HG03520 (cell line): ENCODE data around the gene FBRSL1.

ENCODE experiments used
- ATAC-seq: cut with Tn5 transposase; IDR thresholded peaks from one replicate; pipeline ENCODE4 v1.9.1; 2021; ENCODE audit warnings: mild to moderate bottlenecking, moderate library complexity; ENCODE audit not compliant: unreplicated experiment

FBRSL1 gene

DNA sequence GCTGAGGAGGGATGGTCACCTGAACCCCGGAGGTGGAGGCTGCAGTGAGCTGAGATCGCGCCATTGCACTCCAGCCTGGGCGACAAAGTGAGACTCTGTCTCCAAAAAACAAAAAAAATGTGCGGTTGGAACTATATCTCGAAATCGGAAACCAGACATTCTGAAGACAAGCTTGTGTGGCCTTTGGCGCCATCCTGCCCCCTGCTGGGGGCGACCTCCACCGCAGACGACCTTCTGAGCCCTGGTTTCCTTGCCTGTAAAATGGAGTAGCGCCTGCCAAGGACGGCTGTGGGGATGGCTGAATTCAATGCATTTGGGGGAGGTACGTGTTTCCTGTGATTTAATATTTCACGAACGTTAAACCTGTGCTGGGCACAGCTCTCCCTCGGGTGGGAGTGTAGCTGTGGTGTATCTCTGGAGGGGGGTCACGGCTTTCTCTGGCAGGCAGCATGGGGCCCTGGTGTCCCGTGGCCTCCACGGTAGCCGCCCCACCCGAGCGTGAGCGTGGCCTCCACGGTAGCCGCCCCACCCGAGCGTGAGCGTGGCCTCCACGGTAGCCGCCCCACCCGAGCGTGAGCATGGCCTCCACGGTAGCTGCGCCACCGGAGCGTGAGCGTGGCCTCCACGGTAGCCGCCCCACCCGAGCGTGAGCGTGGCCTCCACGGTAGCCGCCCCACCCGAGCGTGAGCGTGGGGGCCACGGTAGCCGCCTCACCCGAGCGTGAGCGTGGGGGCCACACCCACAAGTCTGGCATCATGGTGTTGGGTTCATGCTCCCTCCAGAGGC lies 65.1 kb downstream of the FBRSL1 start:
- no peak for ATAC-seq

DNA sequence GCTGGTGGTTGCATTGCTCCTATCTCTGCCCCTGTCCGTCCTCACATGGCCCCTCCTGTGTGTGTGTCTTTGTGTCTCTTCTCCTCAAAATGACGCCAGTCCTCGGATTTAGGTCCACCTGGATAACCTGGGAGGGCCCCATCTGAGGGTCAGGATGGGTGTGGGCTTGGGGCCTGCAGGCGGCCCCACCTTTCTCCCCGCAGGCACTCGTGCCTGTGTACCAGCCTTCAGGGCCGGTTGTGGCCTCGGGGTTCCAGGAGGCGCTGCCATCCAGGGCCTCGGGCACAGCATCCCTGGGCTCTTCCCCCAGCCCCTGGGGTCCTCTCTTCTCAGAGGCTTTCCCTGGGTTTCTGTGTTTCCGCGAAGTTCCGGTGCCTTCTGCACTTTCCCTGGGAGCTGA lies 65.7 kb downstream of the FBRSL1 start:
- ATAC-seq, result no peak

DNA sequence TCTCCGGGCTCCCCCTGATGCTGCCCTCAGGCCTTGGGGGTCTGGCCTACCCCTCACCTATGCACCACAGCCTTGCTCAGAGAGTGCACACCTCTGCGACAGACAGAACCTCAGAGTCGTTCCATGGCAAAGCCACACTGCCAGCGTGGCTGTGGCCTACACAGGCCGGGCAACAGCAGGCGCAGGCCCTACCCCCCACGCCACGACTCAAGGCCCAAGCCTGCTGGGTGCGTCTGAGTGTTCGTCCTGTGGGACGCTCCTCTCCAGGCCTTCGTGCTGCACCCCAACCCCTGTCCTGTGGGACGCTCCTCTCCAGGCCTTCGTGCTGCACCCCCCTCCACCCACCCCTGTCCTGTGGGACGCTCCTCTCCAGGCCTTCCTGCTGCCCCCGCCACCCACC lies 66.3 kb downstream of the FBRSL1 start:
- no peak for ATAC-seq

DNA sequence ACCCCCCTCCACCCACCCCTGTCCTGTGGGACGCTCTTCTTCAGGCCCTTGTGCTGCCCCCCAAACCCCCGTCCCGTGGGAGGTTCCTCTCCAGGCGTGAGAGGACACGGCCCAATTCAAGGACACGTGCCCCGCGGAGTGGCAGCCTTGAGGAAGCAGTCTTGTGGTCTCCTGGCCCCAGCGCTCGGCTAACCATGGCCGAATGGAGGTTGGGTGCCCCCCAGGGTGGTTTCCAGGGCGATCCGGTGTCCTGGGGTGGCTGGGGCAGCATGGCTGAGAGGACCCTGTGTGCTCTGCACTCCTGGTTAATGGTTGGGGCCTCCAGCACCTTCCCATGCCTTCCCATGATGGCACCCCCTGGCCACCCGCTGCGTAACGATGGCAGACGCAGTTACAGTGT lies 66.8 kb downstream of the FBRSL1 start:
- ATAC-seq, result no peak

DNA sequence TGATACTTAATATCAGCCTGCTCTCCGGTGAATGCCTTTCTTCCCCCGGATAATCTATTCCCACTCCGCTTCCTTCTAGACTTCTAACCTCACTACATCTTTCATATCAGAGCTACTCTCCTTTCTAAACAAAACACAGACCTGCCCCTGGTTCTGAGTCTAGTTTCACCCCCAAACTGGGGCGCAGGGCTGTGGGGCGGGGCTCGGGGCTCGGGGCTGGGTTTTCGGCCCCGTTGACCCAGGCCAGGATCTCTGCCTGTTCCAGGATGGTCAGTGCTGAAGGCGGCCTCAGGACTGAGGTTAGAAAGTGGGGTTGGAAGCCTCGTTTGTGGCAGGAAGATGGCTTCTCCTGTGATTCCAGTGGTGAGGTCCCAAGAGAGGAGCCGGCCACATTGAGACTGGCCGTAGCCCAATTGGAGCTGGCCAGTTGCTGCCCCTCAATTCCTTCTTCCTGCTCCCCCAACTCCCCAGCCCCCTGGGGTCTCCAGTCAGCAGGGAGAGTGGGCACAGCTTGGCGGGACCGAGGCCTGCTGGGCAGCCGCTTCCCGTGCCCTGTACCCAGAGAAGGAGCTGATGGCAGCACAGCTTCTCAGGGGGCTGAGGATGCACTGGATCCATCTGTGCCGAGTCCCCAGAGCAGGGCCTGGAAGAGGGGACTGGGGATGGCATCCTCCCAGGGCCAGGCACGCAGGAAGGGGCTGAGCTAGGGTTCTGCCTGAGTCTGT lies 67.5 kb downstream of the FBRSL1 start:
- ATAC-seq, result no peak

DNA sequence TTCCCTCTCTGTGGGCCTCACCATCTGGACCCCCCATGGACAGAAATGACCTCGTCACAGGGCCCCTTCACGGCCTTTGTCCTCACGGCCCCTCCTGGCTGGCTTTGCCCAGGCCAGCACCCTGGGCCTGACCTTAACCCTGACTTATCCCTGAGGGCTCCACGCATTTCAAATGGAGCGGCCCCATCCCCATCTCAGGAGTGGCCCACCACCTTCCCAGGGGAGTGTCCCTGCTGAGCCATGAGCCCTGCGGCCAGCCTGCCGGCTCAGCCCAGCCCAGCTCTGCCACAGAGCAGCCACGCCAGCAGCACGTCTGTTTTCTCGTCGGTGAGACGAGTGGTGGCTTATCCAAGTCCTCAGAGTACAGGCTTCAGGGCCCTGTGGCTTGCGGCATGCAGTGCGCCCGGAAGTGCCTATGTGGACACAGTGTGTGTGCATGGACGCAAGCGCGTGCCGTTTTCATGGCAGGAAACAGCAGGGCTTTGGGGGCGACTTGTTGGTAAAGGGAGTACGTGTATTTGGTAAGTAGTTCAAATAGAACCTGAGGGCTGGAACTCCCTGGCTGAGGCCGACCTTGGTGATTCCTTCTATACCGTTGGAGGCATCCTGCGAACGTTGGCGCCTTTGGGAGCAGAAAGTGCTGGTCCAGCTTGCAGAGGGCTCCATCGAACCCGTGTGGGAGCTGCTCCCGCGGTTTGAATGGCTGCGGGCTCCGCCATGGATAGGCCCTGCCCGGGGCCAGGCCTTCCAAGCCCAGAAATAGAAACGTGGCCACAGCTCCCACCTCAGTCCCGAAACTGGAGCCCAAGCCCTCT lies 68.3 kb downstream of the FBRSL1 start:
- no peak for ATAC-seq

DNA sequence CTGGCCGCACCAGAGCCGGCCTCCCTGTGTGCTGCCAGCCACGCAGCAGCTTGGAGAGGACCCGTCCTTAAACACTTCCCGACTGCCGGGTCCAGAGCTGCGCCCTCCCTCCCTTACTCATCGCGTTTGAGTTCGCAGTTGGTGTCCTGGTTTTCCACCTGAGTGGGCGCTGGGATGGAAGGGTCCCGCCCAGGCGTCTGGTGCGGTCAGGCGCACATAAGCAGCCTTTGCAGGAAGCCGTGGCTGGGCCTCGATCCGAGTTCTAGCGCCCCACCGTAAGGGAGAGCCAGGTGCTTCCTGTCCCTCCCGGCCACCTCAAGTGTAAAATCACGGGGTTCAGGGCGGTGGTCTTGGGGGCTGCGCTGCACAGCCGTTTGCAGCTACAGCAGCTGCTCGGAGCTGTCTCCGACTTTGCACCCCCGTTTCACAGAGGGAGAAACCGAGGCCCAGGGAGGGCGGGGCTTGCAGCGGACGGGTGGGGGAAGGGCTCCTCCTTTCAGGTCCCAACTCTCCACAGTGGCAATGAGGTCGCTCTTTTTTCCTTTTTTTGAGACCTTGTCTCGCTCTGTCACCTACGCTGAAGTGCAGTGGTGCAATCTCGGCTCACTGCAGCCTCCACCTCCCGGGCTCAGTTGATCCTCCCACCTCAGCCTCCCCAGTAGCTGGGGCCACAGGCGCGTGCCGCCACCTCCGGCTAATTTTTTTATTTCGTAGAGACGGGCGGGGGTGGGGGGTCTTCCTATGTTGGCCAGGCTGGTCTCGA lies 69.1 kb downstream of the FBRSL1 start:
- no peak for ATAC-seq

DNA sequence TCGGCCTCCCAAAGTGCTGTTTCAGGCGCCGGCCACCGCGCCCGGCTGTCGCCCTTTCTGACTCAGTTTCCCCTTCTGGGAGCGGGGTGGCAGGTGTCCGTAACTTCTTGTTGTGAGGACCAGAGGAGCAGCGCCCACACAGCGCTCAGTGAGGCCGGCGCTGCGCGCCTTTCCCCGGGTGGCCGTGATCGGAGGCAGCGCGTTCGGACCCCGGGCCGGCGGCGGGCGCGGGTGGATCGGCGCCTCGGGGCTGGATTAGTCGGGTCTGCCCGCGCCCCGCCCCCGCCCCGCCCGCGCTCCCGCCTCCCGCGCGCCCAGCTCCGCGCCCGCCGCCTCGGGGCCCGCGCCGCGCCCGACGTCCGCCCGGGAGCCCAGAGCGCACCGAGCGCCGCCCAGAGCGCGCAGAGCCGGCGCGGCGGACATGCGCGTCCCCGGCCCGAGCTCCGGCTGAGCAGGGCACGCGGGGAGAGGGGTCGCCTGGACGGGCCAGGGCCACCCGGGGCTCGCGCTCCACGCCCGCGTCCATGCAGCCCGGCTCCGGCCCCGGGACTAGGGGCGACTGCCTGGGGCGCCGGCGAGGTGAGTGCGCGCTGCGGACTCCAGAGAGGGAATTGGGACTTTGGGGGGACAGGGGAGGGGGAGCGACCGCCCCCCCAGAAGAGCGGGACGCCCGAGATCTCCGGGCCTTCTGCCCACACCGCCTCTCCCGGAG lies 69.9 kb downstream of the FBRSL1 start:
- no peak for ATAC-seq

DNA sequence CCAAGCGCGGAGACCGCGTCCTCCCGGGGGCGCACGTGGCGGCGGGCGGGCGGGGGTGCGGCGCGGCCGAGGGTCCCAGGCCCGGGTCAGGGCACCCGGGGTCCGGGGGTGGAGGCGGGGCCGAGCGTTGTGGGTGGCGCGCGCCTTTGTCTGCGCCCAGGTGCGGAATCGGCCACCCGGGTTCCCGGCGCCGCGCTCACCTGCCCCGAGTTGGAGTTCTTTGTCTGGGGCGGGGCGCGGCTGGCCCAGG lies 70.3 kb downstream of the FBRSL1 start:
- no peak for ATAC-seq

DNA sequence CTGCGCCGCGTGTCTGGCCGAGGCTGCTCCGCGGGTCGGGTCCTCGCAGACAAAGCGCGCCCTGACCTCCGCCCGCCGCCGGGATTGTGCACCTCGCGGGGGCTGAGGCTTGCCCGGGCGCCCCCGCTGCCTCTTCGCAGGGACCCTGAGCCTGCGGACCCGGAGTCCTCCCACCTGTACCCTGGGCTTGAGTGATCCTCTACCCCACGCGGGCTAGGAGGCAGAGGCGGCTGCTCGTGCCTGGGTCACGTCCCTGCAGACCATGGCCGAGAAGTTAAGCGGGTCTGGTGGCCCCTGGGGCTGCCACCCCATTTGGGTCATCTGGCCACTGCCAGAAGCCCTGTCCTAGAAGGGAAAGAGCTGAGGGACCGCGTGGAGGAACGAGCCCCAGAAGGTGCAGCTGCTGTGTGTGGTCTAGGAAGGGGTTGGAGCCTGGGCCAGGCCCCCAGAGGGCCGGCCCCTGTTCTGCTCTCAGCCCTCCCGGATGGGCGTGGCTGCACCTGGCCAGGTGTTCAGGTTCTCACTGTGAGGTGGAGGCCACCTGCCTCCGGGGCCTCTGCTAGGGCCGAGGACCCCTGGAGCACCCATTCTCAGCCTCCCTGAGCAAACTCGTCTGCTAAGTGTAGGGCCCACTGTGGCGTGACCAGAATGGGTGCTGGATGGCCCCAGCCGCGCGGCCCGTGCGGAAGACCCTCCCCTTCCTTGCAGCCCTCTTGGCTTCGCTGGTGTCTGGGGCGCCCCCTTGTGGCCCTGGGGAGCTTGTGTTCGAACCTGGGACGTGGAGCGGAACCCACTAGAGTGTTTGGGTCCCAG lies 70.9 kb downstream of the FBRSL1 start:
- no peak for ATAC-seq
